HepG2 (cell line): ENCODE results near the gene NT5M.

Experiments
- ASH2L ChIP-seq: fragments of 300-600, 200-600 bp; sonication (generic); IDR thresholded peaks from 2 replicates; pipeline ENCODE4 v1.7.0; 2017; ENCODE audit warnings: low read depth, mild to moderate bottlenecking, moderate library complexity, mixed read lengths, low read length; ENCODE audit not compliant: insufficient read length
- SIN3A ChIP-seq: IDR thresholded peaks from 2 replicates; pipeline ENCODE4 v1.6.1; 2011; ENCODE audit warnings: low read depth, mild to moderate bottlenecking, control low read depth, low read length, borderline replicate concordance
- SRF ChIP-seq: IDR thresholded peaks from 2 replicates; pipeline ENCODE4 v1.6.1; 2011; ENCODE audit warnings: mild to moderate bottlenecking, low read depth, low read length, moderate library complexity
- ZNF660 ChIP-seq: sonication (generic); formaldehyde crosslinking; IDR thresholded peaks from 2 replicates; pipeline ENCODE4 v1.5.1; 2020; ENCODE audit warnings: mild to moderate bottlenecking, low read depth, missing genetic modification reagents, borderline replicate concordance
- TF ChIP-seq, protein P1 (sequence below): sonication (generic); formaldehyde crosslinking; IDR thresholded peaks from 2 replicates; pipeline ENCODE4 v1.4.0; 2020; ENCODE audit warnings: missing genetic modification reagents, borderline replicate concordance
- TF ChIP-seq, protein P2 (sequence below): sonication (generic); formaldehyde crosslinking; IDR thresholded peaks from 2 replicates; pipeline ENCODE4 v1.5.0; 2020; ENCODE audit warnings: mild to moderate bottlenecking, missing genetic modification reagents, moderate library complexity

DNA sequence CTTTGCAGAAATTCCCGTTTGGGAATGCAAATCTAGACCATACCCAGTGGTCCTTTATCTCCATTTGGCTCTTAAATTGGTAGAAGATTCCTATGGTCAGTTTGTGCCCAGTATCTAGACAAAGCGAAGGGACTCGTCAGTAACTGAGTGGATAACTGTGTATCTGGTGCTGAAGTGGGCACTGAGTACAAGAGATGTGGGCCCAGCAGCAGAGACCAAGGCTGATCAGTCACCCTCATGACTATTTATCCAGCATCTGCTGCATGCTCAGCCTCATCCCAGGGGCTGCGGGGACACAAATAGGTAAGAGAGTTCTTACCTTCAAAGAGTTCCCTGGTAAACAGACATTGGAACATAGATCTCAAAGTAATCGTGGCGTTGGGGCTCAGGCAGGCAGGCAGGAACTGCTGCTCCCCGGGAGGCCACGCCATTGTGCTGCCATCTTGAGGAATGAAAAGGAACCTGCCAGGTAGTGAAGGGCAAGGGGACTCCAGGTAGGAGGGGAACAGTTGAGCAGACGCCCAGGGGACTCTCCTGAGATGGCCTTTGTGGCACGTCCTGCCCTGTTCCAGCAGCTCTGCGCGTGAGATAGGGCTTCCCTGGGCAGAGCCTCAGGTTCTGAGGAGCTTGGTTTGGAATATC lies 10.3 kb downstream of the NT5M start:
- TF ChIP-seq, protein P1, sequence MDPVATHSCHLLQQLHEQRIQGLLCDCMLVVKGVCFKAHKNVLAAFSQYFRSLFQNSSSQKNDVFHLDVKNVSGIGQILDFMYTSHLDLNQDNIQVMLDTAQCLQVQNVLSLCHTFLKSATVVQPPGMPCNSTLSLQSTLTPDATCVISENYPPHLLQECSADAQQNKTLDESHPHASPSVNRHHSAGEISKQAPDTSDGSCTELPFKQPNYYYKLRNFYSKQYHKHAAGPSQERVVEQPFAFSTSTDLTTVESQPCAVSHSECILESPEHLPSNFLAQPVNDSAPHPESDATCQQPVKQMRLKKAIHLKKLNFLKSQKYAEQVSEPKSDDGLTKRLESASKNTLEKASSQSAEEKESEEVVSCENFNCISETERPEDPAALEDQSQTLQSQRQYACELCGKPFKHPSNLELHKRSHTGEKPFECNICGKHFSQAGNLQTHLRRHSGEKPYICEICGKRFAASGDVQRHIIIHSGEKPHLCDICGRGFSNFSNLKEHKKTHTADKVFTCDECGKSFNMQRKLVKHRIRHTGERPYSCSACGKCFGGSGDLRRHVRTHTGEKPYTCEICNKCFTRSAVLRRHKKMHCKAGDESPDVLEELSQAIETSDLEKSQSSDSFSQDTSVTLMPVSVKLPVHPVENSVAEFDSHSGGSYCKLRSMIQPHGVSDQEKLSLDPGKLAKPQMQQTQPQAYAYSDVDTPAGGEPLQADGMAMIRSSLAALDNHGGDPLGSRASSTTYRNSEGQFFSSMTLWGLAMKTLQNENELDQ (CRISPR knock-in tag): no peak
- TF ChIP-seq ASH2L: no peak
- no peak for TF ChIP-seq SRF
- TF ChIP-seq, protein P2, sequence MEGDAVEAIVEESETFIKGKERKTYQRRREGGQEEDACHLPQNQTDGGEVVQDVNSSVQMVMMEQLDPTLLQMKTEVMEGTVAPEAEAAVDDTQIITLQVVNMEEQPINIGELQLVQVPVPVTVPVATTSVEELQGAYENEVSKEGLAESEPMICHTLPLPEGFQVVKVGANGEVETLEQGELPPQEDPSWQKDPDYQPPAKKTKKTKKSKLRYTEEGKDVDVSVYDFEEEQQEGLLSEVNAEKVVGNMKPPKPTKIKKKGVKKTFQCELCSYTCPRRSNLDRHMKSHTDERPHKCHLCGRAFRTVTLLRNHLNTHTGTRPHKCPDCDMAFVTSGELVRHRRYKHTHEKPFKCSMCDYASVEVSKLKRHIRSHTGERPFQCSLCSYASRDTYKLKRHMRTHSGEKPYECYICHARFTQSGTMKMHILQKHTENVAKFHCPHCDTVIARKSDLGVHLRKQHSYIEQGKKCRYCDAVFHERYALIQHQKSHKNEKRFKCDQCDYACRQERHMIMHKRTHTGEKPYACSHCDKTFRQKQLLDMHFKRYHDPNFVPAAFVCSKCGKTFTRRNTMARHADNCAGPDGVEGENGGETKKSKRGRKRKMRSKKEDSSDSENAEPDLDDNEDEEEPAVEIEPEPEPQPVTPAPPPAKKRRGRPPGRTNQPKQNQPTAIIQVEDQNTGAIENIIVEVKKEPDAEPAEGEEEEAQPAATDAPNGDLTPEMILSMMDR: peak; percentile 91
- no peak for TF ChIP-seq ZNF660 (CRISPR knock-in tag)
- no peak for TF ChIP-seq SIN3A
